Stimulated activated naive CD4-positive, alpha-beta T cell (primary cell): ENCODE data around the gene ZNRF3.

ENCODE experiments used
- DNase-seq, 6 experiments: peaks; one replicate each; lab custom pipeline; 2025; lab: John Stamatoyannopoulos, UW

The ZNRF3 gene

GRCh38 chr22:29092243-29092642 lies 208.9 kb downstream of the ZNRF3 start:
- no peak for DNase-seq

- no peak for DNase-seq
These were observed 209.7 kb downstream of the ZNRF3 start for GRCh38 chr22:29093030-29093429.

GRCh38 chr22:29093501-29094300 lies 210.3 kb downstream of the ZNRF3 start:
- no peak for DNase-seq

GRCh38 chr22:29095459-29095858 lies 212.1 kb downstream of the ZNRF3 start:
- DNase-seq = no peak

- no peak for DNase-seq
These were observed 213.6 kb downstream of the ZNRF3 start for GRCh38 chr22:29096736-29097669.

GRCh38 chr22:29098296-29098695 lies 214.9 kb downstream of the ZNRF3 start:
- DNase-seq = no peak

- DNase-seq = no peak
These were observed 218.9 kb downstream of the ZNRF3 start for GRCh38 chr22:29102300-29102699.

GRCh38 chr22:29103121-29103520 lies 219.7 kb downstream of the ZNRF3 start:
- no peak for DNase-seq

- DNase-seq = no peak
These were observed 222.1 kb downstream of the ZNRF3 start for GRCh38 chr22:29105468-29105867.

- DNase-seq = no peak
These were observed 223.5 kb downstream of the ZNRF3 start for GRCh38 chr22:29106839-29107238.
